HL-60 (cell line): ENCODE results near the gene DENND4A.

Source experiments
- CTCF ChIP-seq: IDR thresholded peaks from one replicate; pipeline ENCODE4 v1.5.1; 2011; ENCODE audit warnings: low read length, control low read depth, inconsistent platforms; ENCODE audit not compliant: insufficient read depth
- GABPA ChIP-seq: IDR thresholded peaks from 2 replicates; pipeline ENCODE4 v1.6.1; 2012; ENCODE audit warnings: low read depth
- POLR2AphosphoS5 ChIP-seq: IDR thresholded peaks from 2 replicates; pipeline ENCODE4 v1.6.1; 2012; ENCODE audit warnings: low read depth
- REST ChIP-seq: IDR thresholded peaks from 2 replicates; pipeline ENCODE4 v1.6.1; 2012; ENCODE audit warnings: low read depth; ENCODE audit not compliant: insufficient replicate concordance
- SPI1 ChIP-seq: IDR thresholded peaks from 2 replicates; pipeline ENCODE4 v1.6.1; 2012; ENCODE audit warnings: low read depth, mild to moderate bottlenecking, borderline replicate concordance

- no peak for TF ChIP-seq POLR2AphosphoS5
- TF ChIP-seq CTCF: no peak
- TF ChIP-seq SPI1: no peak
- TF ChIP-seq REST: no peak
- no peak for TF ChIP-seq GABPA
These were observed 1.1 kb upstream of the DENND4A start for GRCh38 chr15:65792988-65793817.
